Epithelial cell of proximal tubule (primary cell): ENCODE data around the gene PTPRD. TPM values are rescaled to one million over a fixed set of nuclear protein-coding genes. Genes with fewer than 3 reads are reported as not detected.

ENCODE experiments used
- DNase-seq: peaks from one replicate; pipeline ENCODE4 v3.0.0-alpha.2; 2011; ENCODE audit warnings: low read depth
- H3K4me3 ChIP-seq: 2 replicates; pipeline ENCODE4 v1.5.1; 2011; ENCODE audit warnings: low read depth, mild to moderate bottlenecking, low read length
- CTCF ChIP-seq: conservative IDR thresholded peaks from 2 replicates; pipeline ENCODE4 v1.5.1; 2012; ENCODE audit warnings: low read depth, mild to moderate bottlenecking, low read length
- total RNA-seq: library from RNA; depleted of rRNA; stranded (reverse); fragments of >200 nt; gene quantifications from 2 replicates; pipeline ENCODE4 v1.2.3, GENCODE V29; 2015

The PTPRD gene
- total RNA-seq, 1 donor from 2014 or later = 3.2 TPM

GRCh38 chr9:10571699-10572098 is 41.1 kb downstream of the PTPRD start:
- DNase-seq = no peak
- H3K4me3 ChIP-seq = no peak overlapping the region
- no peak for TF ChIP-seq CTCF

DNA sequence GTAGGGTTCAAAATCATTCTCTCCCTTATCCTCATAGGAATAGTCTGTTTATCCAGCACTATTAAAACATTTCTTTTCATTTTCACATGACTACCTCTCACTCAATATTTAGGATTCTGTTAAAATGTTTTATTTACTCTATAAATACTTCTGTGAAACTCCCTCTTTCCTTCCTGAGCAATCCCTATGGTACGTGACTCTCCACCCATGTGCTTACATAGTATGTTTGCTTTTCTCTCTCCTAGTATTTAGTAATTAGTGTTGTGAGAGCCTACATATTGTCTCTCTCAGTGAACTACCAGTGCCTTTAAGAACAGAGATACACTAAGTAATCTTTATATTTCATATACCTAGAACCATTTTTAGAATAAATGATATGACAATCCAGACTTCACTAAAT is 46.0 kb downstream of the PTPRD start:
- TF ChIP-seq CTCF = no peak
- H3K4me3 ChIP-seq = no peak overlapping the region
- no peak for DNase-seq

GRCh38 chr9:10562581-10563343 is 50.0 kb downstream of the PTPRD start:
- DNase-seq = no peak
- TF ChIP-seq CTCF = no peak
- H3K4me3 ChIP-seq = no peak overlapping the region

DNA sequence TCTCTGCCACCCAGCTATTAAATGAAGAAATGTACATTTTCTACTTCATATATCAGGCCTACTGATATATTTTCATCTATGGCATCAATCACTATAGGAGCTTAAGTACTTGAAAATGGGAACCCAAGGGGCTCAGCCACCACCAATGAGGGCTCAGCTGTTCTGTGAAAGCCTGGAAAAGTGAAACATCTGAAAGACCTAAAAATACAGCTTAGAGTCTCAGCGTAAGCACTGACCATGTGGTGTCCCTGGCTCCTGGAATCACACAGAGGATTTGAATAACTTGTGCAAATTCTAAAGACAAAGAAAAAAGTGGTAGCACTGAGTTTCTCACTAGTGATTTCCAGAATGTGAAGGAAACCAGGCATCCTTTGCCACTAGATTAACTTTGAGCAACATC is 64.5 kb downstream of the PTPRD start:
- H3K4me3 ChIP-seq = no peak overlapping the region
- DNase-seq = no peak
- no peak for TF ChIP-seq CTCF

DNA sequence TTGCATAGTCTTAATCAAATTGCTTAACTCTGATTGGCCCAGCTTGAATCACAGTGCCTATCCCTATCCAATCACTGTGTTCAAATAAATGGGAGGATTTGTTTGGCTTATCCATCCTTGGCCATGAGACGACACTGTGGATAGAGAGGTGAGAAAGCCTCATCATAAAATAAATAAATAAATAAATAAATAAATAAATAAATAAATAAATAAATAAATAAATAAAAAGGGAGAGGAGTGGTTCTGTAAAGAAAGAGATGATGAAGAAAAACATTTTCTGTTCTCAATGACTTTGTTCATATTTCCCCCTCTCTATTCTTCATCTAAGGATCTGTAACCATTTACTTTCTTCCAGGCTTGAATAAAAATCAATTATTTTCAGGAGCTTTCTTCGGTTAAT is 74.7 kb downstream of the PTPRD start:
- TF ChIP-seq CTCF = no peak
- DNase-seq = no peak

GRCh38 chr9:10534850-10535249 is 78.0 kb downstream of the PTPRD start:
- DNase-seq = no peak

More for the DNA sequence above, 74.7 kb downstream of the PTPRD start:
- H3K4me3 ChIP-seq = no peak overlapping the region

More at GRCh38 chr9:10534850-10535249, 78.0 kb downstream of the PTPRD start:
- TF ChIP-seq CTCF = no peak
- H3K4me3 ChIP-seq = no peak overlapping the region
